WTC11 (cell line): Measurements from ENCODE around the gene LGALS4. TPM values are rescaled to one million over a fixed set of nuclear protein-coding genes. Genes with fewer than 3 reads are reported as not detected.
"Not testable (repeated sequence)": the region's sequence is repeated elsewhere in the genome, so short reads cannot be mapped to it uniquely, and the experiment has no call there.

Experiments
- ATAC-seq: fragments of 200-7000 bp; cut with Tn5 transposase; 2 replicates; pipeline ENCODE4 v1.10.0; 2021; ENCODE audit warnings: mild to moderate bottlenecking, moderate library complexity
- CTCF ChIA-PET: fragments of 300-600 bp; sonication (Branson Sonifier 250); formaldehyde crosslinking; loops from one replicate; lab custom pipeline; 2021; ENCODE audit warnings: antibody characterized with exemption; lab: Charles Lee
- POLR2A ChIA-PET: fragments of 350-600 bp; sonication (Branson Sonifier 250); formaldehyde crosslinking; loops from one replicate; lab custom pipeline; 2021; ENCODE audit warnings: antibody characterized with exemption; lab: Charles Lee
- DNase-seq: peaks from one replicate; pipeline ENCODE4 v3.0.0; 2021; ENCODE audit warnings: low spot score
- H3K27ac Mint-ChIP-seq: 2 replicates; pipeline ENCODE4 v1.8.0; 2021; ENCODE audit warnings: mixed read lengths
- H3K27me3 Mint-ChIP-seq: 2 replicates; pipeline ENCODE4 v1.8.0; 2021; ENCODE audit warnings: low read depth, mild to moderate bottlenecking, moderate library complexity, mixed read lengths
- H3K36me3 Mint-ChIP-seq: 2 replicates; pipeline ENCODE4 v1.8.0; 2021; ENCODE audit warnings: mixed read lengths
- H3K4me1 Mint-ChIP-seq: 2 replicates; pipeline ENCODE4 v1.8.0; 2022; ENCODE audit warnings: mixed read lengths
- H3K4me3 Mint-ChIP-seq: 2 replicates; pipeline ENCODE4 v1.8.0; 2021; ENCODE audit warnings: mild to moderate bottlenecking, moderate library complexity, mixed read lengths
- H3K9me3 Mint-ChIP-seq: 2 replicates; pipeline ENCODE4 v1.8.0; 2021; ENCODE audit warnings: mixed read lengths
- AR ChIP-seq: fragments of 250-450 bp; sonication (Bioruptor Pico); IDR thresholded peaks from 2 replicates; pipeline ENCODE4 v1.9.0; 2021; ENCODE audit warnings: mild to moderate bottlenecking
- GABPB1 ChIP-seq: sonication (generic); formaldehyde crosslinking; IDR thresholded peaks from 2 replicates; pipeline ENCODE4 v1.8.1; 2023; ENCODE audit warnings: mild to moderate bottlenecking, missing genetic modification reagents
- HMGA2 ChIP-seq: fragments of 250-450 bp; sonication (Bioruptor Pico); IDR thresholded peaks from 2 replicates; pipeline ENCODE4 v1.4.0; 2021; ENCODE audit warnings: mild to moderate bottlenecking, moderate library complexity
- total RNA-seq: library from RNA; stranded (reverse); gene quantifications from 3 replicates; pipeline ENCODE4 v1.2.3, GENCODE V29; 2021

The LGALS4 gene
- total RNA-seq, 1 experiment from 2014 or later = 1.5 TPM

GRCh38 chr19:38763795-38764220, 48.9 kb downstream of the LGALS4 start (continued):
- TF ChIP-seq AR (CRISPR knock-in tag) = no peak

GRCh38 chr19:38761884-38762389, 50.8 kb downstream of the LGALS4 start:
- not testable (repeated sequence) for DNase-seq, H3K4me1 Mint-ChIP-seq, H3K9me3 Mint-ChIP-seq, ATAC-seq, H3K27me3 Mint-ChIP-seq, H3K36me3 Mint-ChIP-seq, H3K27ac Mint-ChIP-seq, H3K4me3 Mint-ChIP-seq
- ChIA-PET CTCF (interaction anchor here (0.9 to 2.1 kb wide), 3 partner anchors 8 to 169 kb away, joined by 3 to 10 read pairs (median 6); partner anchors contain the start of genes MRPS12 and SARS2), POLR2A (interaction anchor here (0.6 kb wide), 1 partner anchor 91 kb away, joined by 3 read pairs; no protein-coding TSS in a partner anchor)

DNA sequence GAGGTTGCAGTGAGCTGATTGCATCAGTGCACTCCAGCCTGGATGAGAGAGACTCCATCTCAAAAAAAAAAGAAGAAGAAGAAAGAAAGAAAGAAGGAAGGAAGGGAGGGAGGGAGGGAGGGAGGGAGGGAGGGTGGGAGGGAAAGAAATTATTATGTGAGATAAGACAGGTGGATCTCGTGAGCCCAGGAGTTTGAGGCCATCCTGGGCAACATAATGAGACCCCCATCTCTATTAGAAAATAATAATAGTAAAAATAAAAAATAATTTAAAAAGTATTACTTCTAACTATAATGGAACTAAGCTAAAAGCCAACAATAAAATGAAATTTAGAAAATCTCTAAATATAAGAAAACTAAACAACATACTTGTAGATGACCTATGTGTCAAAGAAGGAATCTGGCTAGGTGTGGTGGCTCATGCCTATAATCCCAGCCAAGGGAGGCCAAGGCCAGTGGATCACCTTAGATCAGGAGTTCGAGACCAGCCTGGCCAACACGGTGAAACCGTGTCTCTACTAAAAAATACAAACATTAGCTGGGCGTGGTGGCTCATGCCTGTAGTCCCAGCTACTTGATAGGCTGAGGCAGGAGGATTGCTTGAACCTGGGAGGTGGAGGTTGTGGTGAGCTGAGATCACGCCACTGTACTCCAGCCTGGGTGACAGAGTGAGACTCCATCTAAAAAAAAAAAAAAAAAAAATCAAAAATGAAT, 51.8 kb downstream of the LGALS4 start:
- ATAC-seq, H3K27me3 Mint-ChIP-seq: not testable (repeated sequence)
- POLR2A ChIA-PET = interaction anchor here (0.6 kb wide), 1 partner anchor 92 kb away, joined by 3 read pairs; no protein-coding TSS in a partner anchor

DNA sequence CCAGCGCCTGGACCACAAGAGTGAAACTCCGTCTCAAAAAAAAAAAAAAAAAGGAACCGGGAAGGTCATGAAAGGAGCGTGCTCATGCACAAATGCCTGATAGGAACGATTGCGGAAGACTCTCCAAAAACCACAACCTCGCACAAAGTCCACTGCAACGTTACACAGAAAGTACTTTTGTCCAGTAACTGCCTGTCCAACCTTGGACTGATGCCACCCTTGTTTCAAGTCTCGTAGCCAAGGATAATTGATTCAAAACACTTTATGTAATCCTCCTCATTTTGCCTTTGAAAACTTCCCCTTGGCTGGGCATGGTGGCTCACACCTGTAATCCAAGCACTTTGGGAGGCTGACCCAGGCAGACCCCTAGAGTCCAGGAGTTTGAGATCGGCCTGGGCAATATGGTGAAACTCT, 53.1 kb downstream of the LGALS4 start:
- POLR2A ChIA-PET = no interaction called here
- H3K36me3 Mint-ChIP-seq = no peaks in the 10 kb centered on the region
- H3K4me3 Mint-ChIP-seq = no peak overlapping the region
- H3K27me3 Mint-ChIP-seq = peaks cover 3% of the 10 kb centered on the region; the same call in 1 of the 2 replicates
- TF ChIP-seq HMGA2 (CRISPR knock-in tag) (no peak), GABPB1 (CRISPR knock-in tag) (peak; percentile 54; the same call in 1 of the 2 replicates)
- DNase-seq (no peak), ATAC-seq (no peak)
- H3K9me3 Mint-ChIP-seq = peaks cover 4% of the 10 kb centered on the region; the same call in 1 of the 2 replicates
- H3K4me1 Mint-ChIP-seq = no peaks in the 10 kb centered on the region
- H3K27ac Mint-ChIP-seq = no peak overlapping the region
- CTCF ChIA-PET = interaction anchor here (1.7 kb wide), 1 partner anchor 122 kb away, joined by 5 read pairs; no protein-coding TSS in a partner anchor

More for the DNA sequence above, 51.8 kb downstream of the LGALS4 start:
- not testable (repeated sequence) for H3K27ac Mint-ChIP-seq, H3K4me1 Mint-ChIP-seq, H3K9me3 Mint-ChIP-seq, DNase-seq, H3K4me3 Mint-ChIP-seq, H3K36me3 Mint-ChIP-seq
- CTCF ChIA-PET = interaction anchor here (0.9 to 1.7 kb wide), 3 partner anchors 9 to 124 kb away, joined by 3 to 10 read pairs (median 5); no protein-coding TSS in a partner anchor

GRCh38 chr19:38754196-38754595, 58.5 kb downstream of the LGALS4 start:
- H3K4me3 Mint-ChIP-seq, CTCF ChIA-PET: not testable (repeated sequence)
- H3K27me3 Mint-ChIP-seq = peaks cover 21% of the 10 kb centered on the region

DNA sequence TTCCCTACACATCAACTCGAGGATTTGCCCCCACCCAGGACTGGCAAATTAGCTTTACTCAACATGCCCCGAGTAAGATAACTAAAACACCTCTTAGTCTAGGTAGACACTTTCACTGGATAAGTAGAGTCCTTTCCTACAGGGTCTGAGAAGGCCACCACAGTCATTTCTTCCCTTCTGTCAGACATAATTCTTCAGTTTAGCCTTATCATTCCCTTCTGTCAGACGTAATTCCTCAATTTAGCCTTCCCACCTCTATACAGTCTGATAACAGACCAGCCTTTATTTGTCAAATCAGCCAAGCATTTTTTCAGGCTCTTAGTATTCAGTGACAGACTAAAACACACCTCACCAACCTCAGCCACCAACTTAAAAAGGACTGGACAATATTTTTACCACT, 59.0 kb downstream of the LGALS4 start:
- DNase-seq, H3K9me3 Mint-ChIP-seq, H3K27ac Mint-ChIP-seq, H3K4me3 Mint-ChIP-seq, POLR2A ChIA-PET, ATAC-seq, CTCF ChIA-PET, H3K4me1 Mint-ChIP-seq, H3K36me3 Mint-ChIP-seq: not testable (repeated sequence)
- H3K27me3 Mint-ChIP-seq = peaks cover 21% of the 10 kb centered on the region

More at GRCh38 chr19:38754196-38754595, 58.5 kb downstream of the LGALS4 start:
- H3K9me3 Mint-ChIP-seq, POLR2A ChIA-PET, H3K4me1 Mint-ChIP-seq, ATAC-seq, H3K36me3 Mint-ChIP-seq, DNase-seq, H3K27ac Mint-ChIP-seq: not testable (repeated sequence)

Other genes with a start within 250 kb of the LGALS4 start
- gene MAP4K1, start 195.0 kb downstream of the LGALS4 start, total RNA-seq = 14.0 to 25.0 TPM (median 24.5 TPM) in 3 replicates
- gene EIF3K, start 193.8 kb downstream of the LGALS4 start, total RNA-seq = 389 to 416 TPM (median 410 TPM) in 3 replicates
- gene ACTN4, start 165.3 kb downstream of the LGALS4 start, total RNA-seq = 484 to 511 TPM (median 506 TPM) in 3 replicates
- gene CAPN12, start 68.5 kb downstream of the LGALS4 start, total RNA-seq = 9.6 to 9.9 TPM (median 9.8 TPM) in 3 replicates
- 2.3 TPM in 1 of 3 replicates, not detected in the others for gene LGALS7, start 39.4 kb downstream of the LGALS4 start, total RNA-seq
- 1.2 to 3.7 TPM (median 2.7 TPM) in 3 replicates for gene LGALS7B, start 23.7 kb downstream of the LGALS4 start, total RNA-seq
- gene ECH1, start 18.8 kb upstream of the LGALS4 start, total RNA-seq = 139 to 162 TPM (median 161 TPM) in 3 replicates
- gene HNRNPL, start 37.0 kb upstream of the LGALS4 start, total RNA-seq = 680 to 779 TPM (median 683 TPM) in 3 replicates
- 12.6 to 14.6 TPM (median 14.5 TPM) in 3 replicates for gene RINL, start 65.3 kb upstream of the LGALS4 start, total RNA-seq
- gene SIRT2, start 86.7 kb upstream of the LGALS4 start, total RNA-seq = 9.5 to 10.7 TPM (median 10.2 TPM) in 3 replicates
- gene NFKBIB, start 87.0 kb upstream of the LGALS4 start, total RNA-seq = 29.6 to 39.8 TPM (median 30.6 TPM) in 3 replicates
- gene CCER2, start 99.2 kb upstream of the LGALS4 start, total RNA-seq = 0.77 to 1.1 TPM (median 0.98 TPM) in 3 replicates
- gene SARS2, start 117.8 kb upstream of the LGALS4 start, total RNA-seq = 66.4 to 74.7 TPM (median 69.6 TPM) in 3 replicates
- gene MRPS12, start 118.0 kb upstream of the LGALS4 start, total RNA-seq = 79.9 to 88.0 TPM (median 81.5 TPM) in 3 replicates
- 16.8 to 22.2 TPM (median 18.6 TPM) in 3 replicates for gene FBXO17, start 162.8 kb upstream of the LGALS4 start, total RNA-seq
- gene FBXO27, start 219.6 kb upstream of the LGALS4 start, total RNA-seq = 18.9 to 22.7 TPM (median 20.0 TPM) in 3 replicates